ENCODE measurements around the gene RNU2-1.

GRCh38 chr17:43200127-43200526 is 33.6 kb downstream of the RNU2-1 start:
- no peak for TF ChIP-seq POLR2AphosphoS5 (IDR thresholded peaks at IDR 0.05)
- TF ChIP-seq CTCF (IDR thresholded peaks at IDR 0.05; ENCODE audit: poor library complexity, severe bottlenecking), result no peak
- TF ChIP-seq EZH2 (IDR thresholded peaks at IDR 0.05; ENCODE audit: borderline replicate concordance, insufficient read depth, low read length, poor library complexity, severe bottlenecking), result no peak
- TF ChIP-seq SMC3 (conservative IDR thresholded peaks at IDR 0.05; ENCODE audit: poor library complexity), result no peak
- TF ChIP-seq EP300 (conservative IDR thresholded peaks at IDR 0.05; ENCODE audit: poor library complexity, severe bottlenecking), result no peak
- no peak for TF ChIP-seq RAD21 (conservative IDR thresholded peaks at IDR 0.05)
- TF ChIP-seq MXI1 (conservative IDR thresholded peaks at IDR 0.05; ENCODE audit: poor library complexity, severe bottlenecking), result no peak

Measured in neural cell (in vitro differentiated cells).